ENCODE results near the gene MAD1L1.
A peak's percentile ranks its signal among the peaks of the same experiment; 100 is the strongest.

The MAD1L1 gene

DNA sequence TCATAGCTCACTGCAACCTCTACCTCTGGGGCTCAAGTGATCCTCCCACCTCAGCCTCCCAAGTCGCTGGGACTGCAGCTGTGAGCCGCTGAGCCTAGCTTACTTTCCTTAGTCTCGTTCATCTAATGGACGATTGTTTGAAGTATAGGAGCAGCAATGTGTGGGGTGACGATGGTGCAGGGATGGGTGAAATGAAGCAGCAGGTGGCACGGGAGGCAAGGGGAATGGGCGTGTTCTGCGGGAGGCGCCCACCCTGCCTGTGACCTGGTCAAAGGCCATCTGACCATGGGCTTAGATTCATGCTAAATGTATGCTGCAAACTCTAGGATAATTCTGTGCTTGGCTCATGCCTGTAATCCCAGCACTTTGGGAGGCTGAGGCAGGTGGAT, 210.7 kb downstream of the MAD1L1 start:
- Mint-ChIP-seq H3K9me3 (peaks cover 9% of the 10 kb centered on the region), H3K36me3 (peaks cover 10% of the 10 kb centered on the region), H3K27ac (no peak overlapping the region), H3K4me1 (peaks cover 36% of the 10 kb centered on the region), H3K4me3 (no peak overlapping the region), H3K27me3 (no peaks in the 10 kb centered on the region)

DNA sequence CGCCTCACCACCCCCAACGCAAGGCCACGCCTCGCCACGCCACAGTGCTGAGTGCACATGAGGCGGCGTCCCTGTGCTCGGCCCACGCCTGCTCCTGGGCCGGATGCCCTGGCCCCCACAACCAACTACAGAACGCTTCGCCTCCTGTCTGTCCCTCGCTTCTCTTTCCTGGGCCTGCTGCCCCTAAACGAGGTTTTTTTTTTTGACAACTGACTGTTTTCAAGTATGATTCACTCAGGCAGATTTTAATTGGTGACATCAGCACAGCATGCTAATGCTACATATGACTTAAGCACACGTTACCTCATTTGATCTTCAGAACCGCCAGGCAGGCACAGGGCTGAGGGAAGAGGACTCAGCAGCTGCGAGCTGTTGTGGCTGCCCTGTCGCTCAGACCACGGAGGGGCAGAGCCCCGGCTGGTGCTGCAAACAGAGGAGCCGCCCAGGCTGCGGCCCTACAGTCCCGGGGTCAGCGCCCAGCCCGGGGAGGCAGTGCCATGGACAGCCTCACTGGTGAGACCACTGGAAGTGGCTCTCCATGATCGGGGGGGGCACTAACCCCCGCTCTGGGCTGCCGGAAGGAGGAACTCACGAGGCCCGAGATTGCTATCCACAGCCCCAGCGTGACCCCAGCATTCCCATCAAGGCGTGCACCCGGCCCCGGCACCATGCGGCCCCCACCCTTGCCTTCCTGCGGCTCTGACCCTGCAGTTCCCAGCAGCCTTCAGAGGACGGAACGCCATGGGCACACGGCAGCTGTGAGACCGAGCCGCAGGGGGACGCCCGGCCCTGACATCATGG, 212.8 kb downstream of the MAD1L1 start:
- Mint-ChIP-seq H3K4me3 (peak overlapping the region; percentile 71), H3K9me3 (no peaks in the 10 kb centered on the region), H3K4me1 (peaks cover 36% of the 10 kb centered on the region), H3K27me3 (no peaks in the 10 kb centered on the region), H3K36me3 (peaks cover 2% of the 10 kb centered on the region), H3K27ac (peak overlapping the region; percentile 80)

DNA sequence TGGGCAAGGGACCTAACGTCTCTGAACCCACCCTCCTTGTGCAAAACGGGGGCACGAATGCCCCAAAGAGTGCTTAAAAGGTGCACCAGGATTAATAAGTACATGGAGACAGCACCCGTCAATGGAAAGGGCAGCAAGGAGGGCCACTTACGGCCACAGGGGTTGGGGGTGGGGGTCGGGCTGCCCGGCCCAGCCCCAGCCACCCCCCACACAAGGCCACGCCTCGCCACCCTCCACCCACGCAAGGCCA, 213.4 kb downstream of the MAD1L1 start:
- Mint-ChIP-seq H3K27ac (no peak overlapping the region), H3K4me1 (peaks cover 33% of the 10 kb centered on the region), H3K9me3 (no peaks in the 10 kb centered on the region), H3K27me3 (no peaks in the 10 kb centered on the region), H3K36me3 (peaks cover 2% of the 10 kb centered on the region), H3K4me3 (no peak overlapping the region)

DNA sequence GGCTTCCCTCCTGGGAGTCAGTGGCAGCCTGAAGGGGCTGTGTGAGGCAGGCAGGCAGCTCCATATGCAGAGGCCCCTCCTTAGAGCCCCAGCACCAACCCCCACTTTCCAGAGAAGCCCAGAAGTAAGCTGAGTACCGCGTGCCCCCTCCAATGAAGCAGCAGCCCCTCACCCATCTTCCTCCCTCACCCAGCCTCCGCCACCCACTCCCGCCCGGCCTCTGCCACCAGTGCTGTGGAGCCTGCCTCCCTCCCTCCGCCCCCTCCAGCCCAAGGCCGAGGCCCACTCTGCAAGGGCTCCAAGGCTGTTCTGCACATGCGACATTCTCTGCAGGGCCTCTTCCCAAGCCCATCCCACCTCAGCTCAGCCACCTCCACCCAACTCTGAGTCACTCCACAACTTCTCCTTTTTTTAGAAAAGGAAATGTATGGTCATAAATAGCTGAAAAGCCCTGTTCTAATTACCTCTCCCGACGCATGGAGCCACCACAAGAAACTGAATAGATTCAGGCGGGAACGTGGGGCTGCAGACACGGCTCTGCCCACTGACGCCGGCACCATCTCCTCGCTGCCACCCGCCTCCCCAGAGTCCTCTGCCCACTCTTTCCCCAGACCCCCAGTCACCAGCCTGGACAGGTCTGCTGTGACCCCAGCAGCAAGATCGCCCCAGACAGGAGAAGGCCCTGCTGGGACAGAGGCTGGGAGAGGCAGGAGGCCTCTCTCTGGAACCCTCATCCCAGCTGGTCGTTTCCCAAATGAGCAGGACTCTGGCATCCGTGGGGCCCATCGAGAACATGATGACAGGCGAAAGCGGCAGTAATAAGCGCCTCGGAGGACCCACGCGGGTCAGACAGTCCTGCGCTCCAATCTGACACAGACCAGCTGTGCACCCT, 213.9 kb downstream of the MAD1L1 start:
- no peaks in the 10 kb centered on the region for H3K9me3 Mint-ChIP-seq

DNA sequence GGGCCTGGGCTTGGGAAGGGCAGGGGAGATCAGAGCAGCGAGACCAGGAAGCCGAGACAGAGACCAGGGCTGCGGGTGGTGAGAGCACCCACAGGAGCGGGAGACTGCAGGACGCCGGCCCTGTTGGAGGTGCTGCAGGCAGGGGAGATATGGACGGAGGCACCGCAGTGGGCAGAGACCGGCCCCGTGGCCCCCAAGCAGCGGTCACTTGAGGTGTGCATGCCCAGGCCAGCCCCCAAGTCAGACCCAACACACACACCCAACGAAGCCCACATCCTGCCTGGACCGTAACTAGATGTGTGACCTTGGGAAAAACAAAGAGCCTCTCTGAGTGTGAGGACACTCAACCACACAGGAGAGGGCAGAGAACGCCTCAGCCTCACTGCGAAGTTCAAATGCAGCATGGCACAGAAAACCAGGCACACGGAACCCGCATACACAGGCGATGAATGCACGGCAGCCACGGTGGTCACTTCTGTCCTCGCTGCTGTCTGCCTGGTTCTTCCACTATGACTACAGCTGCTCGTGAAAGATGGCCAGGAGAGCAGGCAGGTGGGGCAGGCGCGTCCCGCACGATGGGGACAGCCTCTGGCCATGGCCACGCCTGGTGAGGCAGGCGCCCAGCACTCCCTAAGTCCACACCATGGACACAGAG, 214.7 kb downstream of the MAD1L1 start:
- Mint-ChIP-seq H3K27ac (no peak overlapping the region), H3K36me3 (peaks cover 7% of the 10 kb centered on the region), H3K27me3 (no peaks in the 10 kb centered on the region), H3K4me3 (no peak overlapping the region), H3K9me3 (no peaks in the 10 kb centered on the region), H3K4me1 (peaks cover 30% of the 10 kb centered on the region)

More for the DNA sequence above, 213.9 kb downstream of the MAD1L1 start:
- Mint-ChIP-seq H3K27me3 (no peaks in the 10 kb centered on the region), H3K27ac (no peak overlapping the region), H3K4me1 (peaks cover 30% of the 10 kb centered on the region), H3K4me3 (no peak overlapping the region), H3K36me3 (peaks cover 2% of the 10 kb centered on the region)

DNA sequence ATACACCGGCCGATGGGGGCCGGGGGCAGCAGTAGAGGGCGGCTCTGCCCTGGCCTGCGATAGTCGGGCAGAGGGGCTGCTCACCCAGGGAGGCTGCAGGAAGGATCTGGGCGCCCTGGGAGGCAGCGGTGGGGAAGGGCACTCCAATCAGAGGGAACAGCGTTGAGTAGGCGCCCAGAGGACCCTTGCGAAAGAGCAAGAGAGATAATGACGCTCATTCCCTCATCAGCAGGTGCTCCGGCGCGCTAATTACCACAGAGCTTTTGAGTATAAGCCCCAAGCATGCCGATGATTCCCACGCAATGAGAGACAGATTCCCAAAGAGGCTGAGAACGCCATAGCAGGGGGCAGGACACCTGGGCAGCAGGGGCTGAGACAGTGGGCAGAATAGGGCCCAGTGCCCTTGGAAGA, 215.3 kb downstream of the MAD1L1 start:
- peaks cover 10% of the 10 kb centered on the region for H3K36me3 Mint-ChIP-seq
- H3K4me3 Mint-ChIP-seq: no peak overlapping the region
- H3K27ac Mint-ChIP-seq: no peak overlapping the region
- H3K27me3 Mint-ChIP-seq: no peaks in the 10 kb centered on the region
- peaks cover 25% of the 10 kb centered on the region for H3K4me1 Mint-ChIP-seq
- H3K9me3 Mint-ChIP-seq: no peaks in the 10 kb centered on the region

- Mint-ChIP-seq H3K4me1 (peaks cover 25% of the 10 kb centered on the region), H3K4me3 (no peak overlapping the region), H3K27ac (peak overlapping the region; percentile 80), H3K36me3 (peaks cover 12% of the 10 kb centered on the region), H3K9me3 (no peaks in the 10 kb centered on the region), H3K27me3 (no peaks in the 10 kb centered on the region)
These were observed 215.8 kb downstream of the MAD1L1 start for GRCh38 chr7:2016761-2017480.

DNA sequence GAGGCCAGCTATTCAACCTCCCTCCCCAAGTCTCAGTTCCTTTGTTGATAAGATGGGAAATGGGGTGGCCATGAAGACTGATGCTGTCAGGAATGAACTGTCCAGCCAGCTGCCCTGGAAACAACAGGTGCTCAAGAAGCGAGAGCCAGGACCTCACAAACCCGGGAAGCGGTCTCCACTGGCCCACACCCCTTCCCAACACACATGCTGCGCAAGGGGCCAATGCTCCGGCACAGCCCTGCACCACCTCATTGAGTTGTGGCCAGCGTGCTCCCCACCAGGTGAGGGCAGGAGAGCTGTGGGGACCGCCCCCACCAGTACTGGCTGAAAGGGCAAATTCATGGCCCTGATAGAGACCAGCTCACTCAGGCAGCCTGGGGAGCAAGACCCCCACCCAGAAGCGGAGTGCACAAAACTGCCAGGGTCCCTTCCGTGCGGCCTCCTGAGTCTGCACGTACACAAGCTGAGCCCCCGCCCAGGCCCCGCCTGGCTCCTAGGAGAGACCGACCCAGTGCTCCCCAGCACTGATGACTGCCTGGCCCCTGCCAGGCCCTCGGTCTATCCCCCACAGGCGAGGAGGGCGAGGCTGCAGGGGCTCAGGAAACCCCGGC, 216.6 kb downstream of the MAD1L1 start:
- Mint-ChIP-seq H3K4me1 (peaks cover 24% of the 10 kb centered on the region), H3K27ac (no peak overlapping the region), H3K9me3 (no peaks in the 10 kb centered on the region), H3K4me3 (no peak overlapping the region), H3K36me3 (peaks cover 12% of the 10 kb centered on the region), H3K27me3 (no peaks in the 10 kb centered on the region)

DNA sequence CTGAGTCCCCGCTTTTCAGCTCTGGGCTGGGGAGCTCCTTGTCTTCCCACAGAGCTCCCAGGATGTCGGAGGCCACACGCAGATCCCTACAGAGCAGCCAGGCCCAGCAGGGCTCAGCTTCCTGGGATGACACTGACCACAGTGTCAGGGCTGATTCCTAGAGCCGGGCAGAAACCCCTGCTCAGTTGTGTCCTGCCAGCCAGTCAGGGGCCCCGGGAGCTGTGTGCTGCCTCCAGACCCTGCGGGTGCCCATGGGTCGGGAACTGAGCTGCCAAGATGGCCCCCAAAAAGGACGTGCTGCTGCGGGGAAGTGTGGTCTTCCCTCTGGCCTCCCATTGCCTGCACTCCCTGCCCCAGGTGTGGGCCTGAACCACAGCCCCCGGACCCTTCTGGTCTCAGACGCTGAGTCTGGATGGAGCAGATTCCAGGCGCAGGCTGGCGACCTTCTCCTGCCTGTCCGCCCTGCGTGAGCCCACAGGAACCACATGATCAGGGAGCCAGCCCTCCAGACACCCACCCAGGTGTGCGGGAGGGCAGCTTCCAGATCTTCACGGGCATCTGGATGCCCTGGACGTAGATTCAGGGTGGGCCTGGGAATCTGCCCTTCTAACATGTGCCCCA, 217.4 kb downstream of the MAD1L1 start:
- H3K27ac Mint-ChIP-seq: no peak overlapping the region
- peaks cover 16% of the 10 kb centered on the region for H3K4me1 Mint-ChIP-seq
- peaks cover 12% of the 10 kb centered on the region for H3K36me3 Mint-ChIP-seq
- no peak overlapping the region for H3K4me3 Mint-ChIP-seq
- H3K9me3 Mint-ChIP-seq: no peaks in the 10 kb centered on the region
- no peaks in the 10 kb centered on the region for H3K27me3 Mint-ChIP-seq

DNA sequence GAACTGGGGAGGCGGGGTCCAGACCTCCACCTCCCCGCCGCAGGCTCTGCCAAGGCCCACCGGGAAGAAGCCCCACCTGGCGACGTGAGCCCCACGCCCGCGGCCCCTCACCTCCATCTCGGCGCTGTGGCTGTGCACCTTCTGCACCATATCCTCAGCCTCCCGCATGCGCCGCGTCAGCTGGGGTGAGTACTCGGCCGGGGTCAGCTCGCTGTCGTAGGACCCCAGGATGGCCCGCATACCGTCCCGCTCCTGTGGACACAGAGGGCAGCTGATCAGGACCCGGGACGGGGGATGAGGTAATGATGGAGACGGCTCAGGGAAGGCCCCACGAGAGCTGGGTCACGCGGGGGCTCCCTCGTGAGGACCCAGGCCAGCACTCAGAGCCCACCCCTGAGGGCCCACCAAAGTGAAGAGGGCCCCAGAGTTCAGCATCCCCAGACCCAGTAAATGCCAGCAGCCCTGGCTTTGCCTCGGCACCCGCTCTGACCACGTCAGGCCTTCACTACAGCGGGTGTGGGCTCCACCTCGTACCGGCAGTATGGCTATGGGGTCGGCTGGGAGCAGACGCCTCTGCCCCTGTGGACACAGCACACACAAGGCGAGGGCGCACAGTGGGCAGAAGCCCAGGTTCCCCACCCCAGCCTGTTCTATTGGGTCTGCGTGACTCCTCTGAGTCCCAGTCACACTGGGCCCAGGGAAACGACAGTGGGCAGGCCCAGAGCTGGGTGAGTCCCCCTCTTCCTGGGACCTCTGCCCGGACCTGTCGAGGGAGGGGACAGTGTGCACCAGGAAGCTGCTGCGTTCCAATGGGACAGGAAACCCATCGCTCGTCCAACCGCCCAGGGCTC, 218.1 kb downstream of the MAD1L1 start:
- Mint-ChIP-seq H3K4me3 (no peak overlapping the region), H3K36me3 (peaks cover 12% of the 10 kb centered on the region), H3K27ac (no peak overlapping the region), H3K9me3 (no peaks in the 10 kb centered on the region), H3K4me1 (peaks cover 10% of the 10 kb centered on the region), H3K27me3 (no peaks in the 10 kb centered on the region)

DNA sequence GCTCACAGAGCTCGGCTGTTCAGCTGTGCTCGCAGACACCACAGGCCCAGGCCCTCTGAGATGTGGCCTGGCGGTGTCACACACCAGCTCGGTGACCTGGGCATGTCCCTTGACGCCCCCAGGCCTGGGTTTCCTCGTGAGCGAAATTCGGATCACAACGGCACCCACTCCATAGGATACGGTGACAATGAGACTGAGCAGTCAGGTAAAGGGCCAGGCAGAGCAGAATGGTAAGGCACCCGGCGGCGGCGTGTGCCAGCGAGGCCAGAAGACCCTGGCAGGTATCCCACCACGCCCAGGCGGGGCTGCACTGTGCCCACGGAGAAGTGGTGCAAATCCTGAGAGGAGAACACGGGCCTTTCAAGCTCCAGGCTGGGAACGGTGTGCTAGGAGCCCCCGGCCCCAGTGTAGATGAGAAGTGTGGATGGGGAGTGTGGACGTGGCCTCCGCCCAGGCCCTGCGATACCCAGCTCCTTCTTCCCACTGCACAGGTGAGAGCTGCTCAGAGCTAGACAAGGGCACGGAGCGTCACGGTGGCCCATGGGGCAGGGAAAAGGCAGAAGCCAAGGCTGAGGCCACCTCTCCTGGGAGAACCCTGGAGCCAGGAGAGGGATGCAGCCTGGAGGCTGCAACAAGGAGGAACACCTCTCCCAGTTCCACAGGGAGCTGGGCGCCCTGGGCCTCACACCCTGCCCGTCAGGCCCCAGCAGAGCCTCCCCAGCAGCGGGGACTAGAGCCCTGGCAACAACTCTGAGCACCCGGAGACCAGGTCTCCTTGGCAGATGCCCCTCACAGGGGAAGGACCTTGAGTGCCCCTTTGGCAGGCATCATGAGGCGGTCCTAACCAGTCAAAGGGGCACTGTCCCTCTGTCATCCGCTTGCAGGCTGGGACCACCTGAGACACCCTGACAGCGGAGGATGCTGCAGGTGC, 219.1 kb downstream of the MAD1L1 start:
- no peak overlapping the region for H3K27ac Mint-ChIP-seq
- H3K9me3 Mint-ChIP-seq: no peaks in the 10 kb centered on the region
- H3K4me3 Mint-ChIP-seq: no peak overlapping the region
- peaks cover under 1% of the 10 kb centered on the region for H3K4me1 Mint-ChIP-seq
- H3K27me3 Mint-ChIP-seq: no peaks in the 10 kb centered on the region
- H3K36me3 Mint-ChIP-seq: peaks cover 12% of the 10 kb centered on the region

- Mint-ChIP-seq H3K4me1 (no peaks in the 10 kb centered on the region), H3K27ac (no peak overlapping the region)
These were observed 219.8 kb downstream of the MAD1L1 start for GRCh38 chr7:2012981-2013380.

More at GRCh38 chr7:2012981-2013380, 219.8 kb downstream of the MAD1L1 start:
- no peak overlapping the region for H3K4me3 Mint-ChIP-seq
- no peaks in the 10 kb centered on the region for H3K9me3 Mint-ChIP-seq
- peaks cover 12% of the 10 kb centered on the region for H3K36me3 Mint-ChIP-seq
- H3K27me3 Mint-ChIP-seq: no peaks in the 10 kb centered on the region

All from activated naive CD4-positive, alpha-beta T cell treated with anti-CD3 and anti-CD28 coated beads, Interleukin-2, amount 50 U/mL, for 24 hours (primary cell).